Lower lobe of right lung (tissue), 2 donors: ENCODE measurements around the gene NBAS. TPM values are rescaled to one million over a fixed set of nuclear protein-coding genes. Genes with fewer than 3 reads are reported as not detected.

Source experiments
- ATAC-seq, 2 donors: fragments of 200-7000 bp; cut with Tn5 transposase; one replicate each; pipeline ENCODE4 v1.9.1; 2020 to 2022; ENCODE audit warnings: mild to moderate bottlenecking in 2 of 2, moderate library complexity in 2 of 2
- DNase-seq: peaks from one replicate; pipeline ENCODE4 v3.0.0-alpha.2; 2020
- H3K27ac ChIP-seq: fragments of 200-600 bp; one replicate; pipeline ENCODE4 v1.8.0; 2022
- H3K27me3 ChIP-seq: fragments of 200-600 bp; one replicate; pipeline ENCODE4 v1.8.0; 2022; ENCODE audit warnings: low read depth
- H3K36me3 ChIP-seq: fragments of 200-600 bp; one replicate; pipeline ENCODE4 v1.8.0; 2022; ENCODE audit warnings: mild to moderate bottlenecking
- H3K4me1 ChIP-seq: fragments of 200-600 bp; one replicate; pipeline ENCODE4 v1.8.0; 2022
- H3K4me3 ChIP-seq: fragments of 200-600 bp; one replicate; pipeline ENCODE4 v1.8.0; 2022; ENCODE audit warnings: mild to moderate bottlenecking
- H3K9me3 ChIP-seq: fragments of 200-600 bp; one replicate; pipeline ENCODE4 v1.8.0; 2022
- CTCF ChIP-seq: fragments of 200-600 bp; IDR thresholded peaks from one replicate; pipeline ENCODE4 v1.8.0; 2022; ENCODE audit warnings: antibody characterized with exemption, mild to moderate bottlenecking
- intact Hi-C: fragments of 100-400 bp; cut with DNase I; formaldehyde crosslinking; loops from one replicate; pipeline ENCODE4 v1.11.0; 2022
- total RNA-seq: library from RNA; stranded (reverse); fragmentation: NEBNext Ultra II Directional; extraction: Animal tissue kit (Norgen Biotek cat#: 25700); gene quantifications from one replicate; pipeline ENCODE4 v1.2.1, GENCODE V29; 2021
- donor health status: DM: no; HTN: yes; CAD: no; lungs with severe emphysema.

NBAS gene
- total RNA-seq, 1 donor from 2014 or later, result 42.4 TPM

GRCh38 chr2:15178946-15179345 is 382.2 kb downstream of the NBAS start:
- Histone ChIP-seq H3K9me3 (no peaks in the 10 kb centered on the region), H3K4me3 (no peak overlapping the region), H3K27ac (no peak overlapping the region), H3K27me3 (no peaks in the 10 kb centered on the region), H3K4me1 (no peaks in the 10 kb centered on the region), H3K36me3 (peaks cover 6% of the 10 kb centered on the region)
- intact Hi-C loops, result no loop called here
- no peak for TF ChIP-seq CTCF
- DNase-seq (no peak), ATAC-seq (no peak)

- H3K4me3 ChIP-seq, result no peak overlapping the region
- intact Hi-C loops, result no loop called here
- H3K4me1 ChIP-seq, result no peaks in the 10 kb centered on the region
- H3K27ac ChIP-seq, result no peak overlapping the region
- ATAC-seq (peak; percentile 29 to 66), DNase-seq (no peak)
- no peaks in the 10 kb centered on the region for H3K9me3 ChIP-seq
- TF ChIP-seq CTCF, result no peak
- peaks cover 6% of the 10 kb centered on the region for H3K36me3 ChIP-seq
- no peaks in the 10 kb centered on the region for H3K27me3 ChIP-seq
Measured at GRCh38 chr2:15177103-15177502, 384.0 kb downstream of the NBAS start.

DNA sequence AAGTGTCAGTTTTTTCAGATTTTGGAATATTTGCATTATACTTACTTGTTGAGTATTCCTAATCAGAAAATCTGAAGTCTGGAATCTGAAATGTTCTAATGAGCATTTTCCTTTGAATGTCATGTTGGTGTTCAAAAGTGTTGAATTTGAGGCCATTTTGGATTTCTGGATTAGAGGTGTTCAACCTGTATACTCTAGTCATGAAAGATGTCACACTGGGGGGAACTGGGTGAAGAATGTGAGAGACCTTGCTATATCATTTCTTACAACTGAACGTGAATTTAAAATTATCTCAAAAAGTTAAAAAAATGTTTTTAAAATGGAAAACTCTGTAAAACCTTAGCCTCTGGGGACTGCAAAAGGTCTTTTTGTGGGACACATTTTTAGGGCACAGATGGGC is 384.5 kb downstream of the NBAS start:
- intact Hi-C loops, result no loop called here

GRCh38 chr2:15174567-15174966 is 386.6 kb downstream of the NBAS start:
- H3K27ac ChIP-seq, result no peak overlapping the region
- H3K36me3 ChIP-seq, result peaks cover 6% of the 10 kb centered on the region
- ATAC-seq (no peak), DNase-seq (no peak)
- no peak overlapping the region for H3K4me3 ChIP-seq
- TF ChIP-seq CTCF, result no peak
- intact Hi-C loops, result no loop called here
- no peaks in the 10 kb centered on the region for H3K4me1 ChIP-seq
- no peaks in the 10 kb centered on the region for H3K9me3 ChIP-seq
- no peaks in the 10 kb centered on the region for H3K27me3 ChIP-seq

More for the DNA sequence above, 384.5 kb downstream of the NBAS start:
- Histone ChIP-seq H3K36me3 (peaks cover 6% of the 10 kb centered on the region), H3K9me3 (no peaks in the 10 kb centered on the region), H3K4me1 (no peaks in the 10 kb centered on the region), H3K27me3 (no peaks in the 10 kb centered on the region), H3K27ac (no peak overlapping the region), H3K4me3 (no peak overlapping the region)
- no peak for TF ChIP-seq CTCF
- DNase-seq (no peak), ATAC-seq (no peak)

DNA sequence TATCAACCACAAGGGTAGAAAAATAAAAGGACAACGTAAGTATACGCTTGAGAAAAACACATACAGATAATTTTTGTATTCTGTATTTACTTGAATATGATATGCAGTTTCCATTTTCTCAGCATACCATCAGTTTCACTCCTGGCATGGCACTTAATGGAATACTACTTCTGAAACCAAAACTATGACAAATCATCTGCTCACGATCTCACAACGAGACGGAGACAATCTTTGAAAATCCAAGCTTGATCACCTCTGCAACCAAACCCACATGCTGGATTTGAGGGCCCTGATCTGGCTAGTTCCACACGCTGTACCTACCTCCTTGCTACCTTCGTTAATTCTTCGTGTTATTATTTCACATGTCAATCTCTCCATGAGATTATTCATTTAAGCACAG is 387.6 kb downstream of the NBAS start:
- H3K9me3 ChIP-seq, result no peaks in the 10 kb centered on the region
- peaks cover 6% of the 10 kb centered on the region for H3K36me3 ChIP-seq
- H3K27ac ChIP-seq, result no peak overlapping the region
- H3K27me3 ChIP-seq, result no peaks in the 10 kb centered on the region
- TF ChIP-seq CTCF, result no peak
- no peaks in the 10 kb centered on the region for H3K4me1 ChIP-seq
- H3K4me3 ChIP-seq, result no peak overlapping the region
- no peak for DNase-seq
- intact Hi-C loops, result no loop called here
- ATAC-seq, result no peak

- Histone ChIP-seq H3K36me3 (peaks cover 5% of the 10 kb centered on the region), H3K9me3 (no peaks in the 10 kb centered on the region), H3K27ac (no peak overlapping the region), H3K27me3 (no peaks in the 10 kb centered on the region), H3K4me1 (no peaks in the 10 kb centered on the region), H3K4me3 (no peak overlapping the region)
- ATAC-seq (no peak), DNase-seq (no peak)
- no peak for TF ChIP-seq CTCF
- intact Hi-C loops, result no loop called here
Measured at GRCh38 chr2:15172825-15173224, 388.3 kb downstream of the NBAS start.
